HepG2 (cell line): Measurements from ENCODE around the gene PEAK3. TPM values are rescaled to one million over a fixed set of nuclear protein-coding genes. Genes with fewer than 3 reads are reported as not detected.
A peak's percentile ranks its signal among the peaks of the same experiment; 100 is the strongest.

Experiments
- ATF7-NPFF ChIP-seq: sonication (generic); formaldehyde crosslinking; IDR thresholded peaks from 2 replicates; pipeline ENCODE4 v1.8.1; 2023; ENCODE audit warnings: mild to moderate bottlenecking, low read depth, missing genetic modification reagents, moderate library complexity
- DRAP1 ChIP-seq: IDR thresholded peaks from 2 replicates; pipeline ENCODE4 v1.6.1; 2016; ENCODE audit warnings: missing genetic modification reagents, missing compliant biosample characterization
- EED ChIP-seq: sonication (generic); formaldehyde crosslinking; IDR thresholded peaks from 2 replicates; pipeline ENCODE4 v1.5.0; 2020; ENCODE audit warnings: mild to moderate bottlenecking, missing genetic modification reagents
- GATAD1 ChIP-seq: IDR thresholded peaks from 2 replicates; pipeline ENCODE4 v1.6.1; 2016; ENCODE audit warnings: missing genetic modification reagents, missing compliant biosample characterization
- HMGXB3 ChIP-seq: sonication (generic); formaldehyde crosslinking; IDR thresholded peaks from 2 replicates; pipeline ENCODE4 v1.4.0; 2020; ENCODE audit warnings: missing genetic modification reagents, borderline replicate concordance
- IRF2 ChIP-seq: IDR thresholded peaks from 2 replicates; pipeline ENCODE4 v1.6.1; 2018; ENCODE audit warnings: missing genetic modification reagents, missing compliant biosample characterization
- MAFG ChIP-seq: sonication (generic); formaldehyde crosslinking; IDR thresholded peaks from 2 replicates; pipeline ENCODE4 v1.5.1; 2020; ENCODE audit warnings: mild to moderate bottlenecking, missing genetic modification reagents
- NR3C1 ChIP-seq: sonication (generic); formaldehyde crosslinking; IDR thresholded peaks from 2 replicates; pipeline ENCODE4 v1.4.0; 2020; ENCODE audit warnings: missing genetic modification reagents
- STAT5B ChIP-seq: sonication (generic); formaldehyde crosslinking; IDR thresholded peaks from 2 replicates; pipeline ENCODE4 v1.4.0; 2020; ENCODE audit warnings: missing genetic modification reagents
- TARDBP ChIP-seq: sonication (generic); formaldehyde crosslinking; IDR thresholded peaks from 2 replicates; pipeline ENCODE4 v1.8.0; 2022; ENCODE audit warnings: mild to moderate bottlenecking, missing genetic modification reagents
- TBX3 ChIP-seq: fragments of 450-650 bp; IDR thresholded peaks from 2 replicates; pipeline ENCODE4 v1.6.1; 2017; ENCODE audit warnings: antibody characterized with exemption, mild to moderate bottlenecking, inconsistent platforms, borderline replicate concordance
- ZHX1 ChIP-seq: sonication (generic); formaldehyde crosslinking; IDR thresholded peaks from 2 replicates; pipeline ENCODE4 v1.8.1; 2022; ENCODE audit warnings: low read depth, mild to moderate bottlenecking, missing genetic modification reagents
- ZNF510 ChIP-seq: sonication (generic); formaldehyde crosslinking; IDR thresholded peaks from 2 replicates; pipeline ENCODE4 v1.4.0; 2020; ENCODE audit warnings: low read depth, mild to moderate bottlenecking, missing genetic modification reagents
- ZNF562 ChIP-seq: sonication (generic); formaldehyde crosslinking; IDR thresholded peaks from 2 replicates; pipeline ENCODE4 v1.8.0; 2022; ENCODE audit warnings: missing genetic modification reagents, borderline replicate concordance
- ZNF740 ChIP-seq: sonication (generic); formaldehyde crosslinking; IDR thresholded peaks from 2 replicates; pipeline ENCODE4 v1.4.0; 2020; ENCODE audit warnings: missing genetic modification reagents
- ZNF850 ChIP-seq: sonication (generic); formaldehyde crosslinking; conservative IDR thresholded peaks from 2 replicates; pipeline ENCODE4 v1.9.0; 2021; ENCODE audit warnings: mild to moderate bottlenecking, missing genetic modification reagents
- polyA plus RNA-seq, 8 experiments: library from polyadenylated mRNA; depleted of rRNA in 3 of 8; stranded (reverse) in 7 of 8; unstranded in 1 of 8; fragments of >200 nt; fragmentation: Illumina TruSeq in 4 of 8; extraction: Trizol in 4 of 8; gene quantifications; 2 replicates each; pipeline versions ENCODE4 v1.2.1 to v1.2.3, GENCODE V29; 2011 to 2016; ENCODE audit warnings: low read depth in 4 of 8, missing spikeins in 1 of 8, mixed read lengths in 1 of 8; ENCODE audit not compliant: insufficient read depth in 1 of 8
- total RNA-seq, 5 experiments: library from RNA; depleted of rRNA; stranded (reverse); fragments of >200 nt; fragmentation: Illumina TruSeq; extraction: Trizol; gene quantifications; 2 replicates each; pipeline ENCODE4 v1.2.3, GENCODE V29; 2016; ENCODE audit warnings: low read depth in 1 of 5
- TF ChIP-seq, protein P1 (sequence below): sonication (generic); formaldehyde crosslinking; IDR thresholded peaks from 2 replicates; pipeline ENCODE4 v1.5.1; 2020; ENCODE audit warnings: mild to moderate bottlenecking, missing genetic modification reagents, moderate library complexity

PEAK3 gene
- total and polyA plus RNA-seq, 2 of the 13 experiments (the other 11 are each of a cell fraction or from before 2014, with no cell fraction given), result not detected

DNA sequence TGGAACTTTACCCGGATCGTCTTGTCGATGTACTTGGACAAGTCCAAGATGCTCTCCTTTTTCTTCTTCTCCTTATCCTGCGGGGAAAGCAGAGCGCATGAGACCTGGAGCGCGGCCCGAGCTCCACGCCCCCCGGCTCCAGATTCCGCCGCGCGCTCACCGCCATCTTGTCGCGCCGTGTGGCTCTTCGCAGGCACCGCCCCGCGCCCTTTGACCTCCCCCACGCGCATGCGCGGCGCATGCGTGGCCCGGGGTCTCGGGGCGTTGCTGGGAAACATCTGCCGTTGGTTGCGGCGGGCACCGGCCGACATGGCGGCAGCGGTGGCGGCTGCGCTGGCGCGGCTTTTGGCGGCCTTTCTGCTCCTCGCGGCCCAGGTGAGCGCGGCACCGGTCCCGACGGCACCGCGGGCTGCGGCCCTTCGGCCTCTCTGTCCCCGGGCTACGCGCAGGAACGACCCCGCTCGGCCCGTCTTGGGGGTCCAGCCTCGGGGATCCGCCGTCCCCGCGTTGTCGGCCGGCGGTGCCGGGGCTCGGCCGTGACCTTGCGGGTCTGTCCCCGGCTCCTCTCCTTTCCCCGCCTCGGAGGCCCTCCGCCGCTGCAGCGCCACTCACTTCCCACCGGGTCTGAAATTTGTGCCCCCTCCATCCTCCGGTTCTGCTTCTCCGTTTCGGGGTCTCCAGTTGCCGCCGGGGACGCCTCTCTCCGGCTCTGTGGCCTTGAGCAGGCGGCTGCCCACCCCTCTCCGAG, 46.6 kb upstream of the PEAK3 start, which contains the start of the genes LSM7 and SPPL2B (continued):
- TF ChIP-seq, protein P1, sequence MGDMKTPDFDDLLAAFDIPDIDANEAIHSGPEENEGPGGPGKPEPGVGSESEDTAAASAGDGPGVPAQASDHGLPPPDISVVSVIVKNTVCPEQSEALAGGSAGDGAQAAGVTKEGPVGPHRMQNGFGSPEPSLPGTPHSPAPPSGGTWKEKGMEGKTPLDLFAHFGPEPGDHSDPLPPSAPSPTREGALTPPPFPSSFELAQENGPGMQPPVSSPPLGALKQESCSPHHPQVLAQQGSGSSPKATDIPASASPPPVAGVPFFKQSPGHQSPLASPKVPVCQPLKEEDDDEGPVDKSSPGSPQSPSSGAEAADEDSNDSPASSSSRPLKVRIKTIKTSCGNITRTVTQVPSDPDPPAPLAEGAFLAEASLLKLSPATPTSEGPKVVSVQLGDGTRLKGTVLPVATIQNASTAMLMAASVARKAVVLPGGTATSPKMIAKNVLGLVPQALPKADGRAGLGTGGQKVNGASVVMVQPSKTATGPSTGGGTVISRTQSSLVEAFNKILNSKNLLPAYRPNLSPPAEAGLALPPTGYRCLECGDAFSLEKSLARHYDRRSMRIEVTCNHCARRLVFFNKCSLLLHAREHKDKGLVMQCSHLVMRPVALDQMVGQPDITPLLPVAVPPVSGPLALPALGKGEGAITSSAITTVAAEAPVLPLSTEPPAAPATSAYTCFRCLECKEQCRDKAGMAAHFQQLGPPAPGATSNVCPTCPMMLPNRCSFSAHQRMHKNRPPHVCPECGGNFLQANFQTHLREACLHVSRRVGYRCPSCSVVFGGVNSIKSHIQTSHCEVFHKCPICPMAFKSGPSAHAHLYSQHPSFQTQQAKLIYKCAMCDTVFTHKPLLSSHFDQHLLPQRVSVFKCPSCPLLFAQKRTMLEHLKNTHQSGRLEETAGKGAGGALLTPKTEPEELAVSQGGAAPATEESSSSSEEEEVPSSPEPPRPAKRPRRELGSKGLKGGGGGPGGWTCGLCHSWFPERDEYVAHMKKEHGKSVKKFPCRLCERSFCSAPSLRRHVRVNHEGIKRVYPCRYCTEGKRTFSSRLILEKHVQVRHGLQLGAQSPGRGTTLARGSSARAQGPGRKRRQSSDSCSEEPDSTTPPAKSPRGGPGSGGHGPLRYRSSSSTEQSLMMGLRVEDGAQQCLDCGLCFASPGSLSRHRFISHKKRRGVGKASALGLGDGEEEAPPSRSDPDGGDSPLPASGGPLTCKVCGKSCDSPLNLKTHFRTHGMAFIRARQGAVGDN (CRISPR knock-in tag), result peak; percentile 81
- no peak for TF ChIP-seq ZNF850 (CRISPR knock-in tag)
- no peak for TF ChIP-seq NR3C1 (CRISPR knock-in tag)
- no peak for TF ChIP-seq MAFG (CRISPR knock-in tag)
- peak; percentile 66 for TF ChIP-seq IRF2
- peak; percentile 27; the same call in 1 of the 2 replicates for TF ChIP-seq ATF7-NPFF (CRISPR knock-in tag)
- no peak for TF ChIP-seq ZNF740 (CRISPR knock-in tag)
- TF ChIP-seq EED (CRISPR knock-in tag), result peak; percentile 67; the same call in 1 of the 2 replicates
- no peak for TF ChIP-seq STAT5B (CRISPR knock-in tag)
- TF ChIP-seq GATAD1 (CRISPR knock-in tag), result peak; percentile 94
- peak; percentile 93 for TF ChIP-seq DRAP1 (CRISPR knock-in tag)
- no peak for TF ChIP-seq TBX3
- TF ChIP-seq ZHX1 (CRISPR knock-in tag), result peak; percentile 87
- no peak for TF ChIP-seq HMGXB3 (CRISPR knock-in tag)
- TF ChIP-seq ZNF510, result no peak
- TF ChIP-seq ZNF562 (CRISPR knock-in tag), result no peak
- peak; percentile 66; the same call in 1 of the 2 replicates for TF ChIP-seq TARDBP (CRISPR knock-in tag)
